Measurements from ENCODE around the gene LIN28B.

- no peak for TF ChIP-seq POLR2A (IDR thresholded peaks at IDR 0.05)
- no peak for TF ChIP-seq CTCF (IDR thresholded peaks at IDR 0.05)
- no peak for TF ChIP-seq EP300 (IDR thresholded peaks at IDR 0.05)
Observed at GRCh38 chr6:105121981-105122380, 165.1 kb downstream of the LIN28B start.
